Stimulated activated CD4-positive, alpha-beta T cell treated with anti-CD3 and anti-CD28 coated beads, Interleukin-1b, Interleukin-23, amount 100 ng/mL, for 24 hours (primary cell): ENCODE measurements around the gene CDC37L1.
"Not testable (repeated sequence)": the region's sequence is repeated elsewhere in the genome, so short reads cannot be mapped to it uniquely, and the experiment has no call there.

Experiments
- DNase-seq, 4 experiments: peaks; one replicate each; pipeline ENCODE4 v3.0.0-alpha.2; 2020; ENCODE audit warnings: low read depth in 4 of 4, low spot score in 1 of 4

CDC37L1 gene

GRCh38 chr9:4750023-4750673 is 70.8 kb downstream of the CDC37L1 start:
- no peak for DNase-seq

DNA sequence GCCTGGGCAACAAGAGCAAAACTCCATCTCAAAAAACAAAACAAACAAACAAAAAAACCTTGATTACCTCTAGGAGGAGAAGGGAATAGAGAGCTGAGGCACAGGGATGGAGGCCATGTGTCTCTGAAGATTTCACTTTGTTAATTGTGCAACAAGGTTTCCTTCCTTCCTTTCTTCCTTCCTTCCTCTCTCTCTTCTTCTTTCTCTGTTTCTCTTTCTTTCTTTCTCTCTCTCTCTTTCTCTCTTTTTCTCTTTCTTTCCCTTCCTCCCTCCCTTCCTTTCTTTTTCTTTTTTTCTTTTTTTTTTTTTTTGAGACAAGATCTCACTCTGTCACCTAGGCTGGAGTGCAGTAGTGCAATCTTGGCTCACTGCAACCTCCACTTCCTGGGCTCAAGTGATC is 75.2 kb downstream of the CDC37L1 start:
- not testable (repeated sequence) for DNase-seq

DNA sequence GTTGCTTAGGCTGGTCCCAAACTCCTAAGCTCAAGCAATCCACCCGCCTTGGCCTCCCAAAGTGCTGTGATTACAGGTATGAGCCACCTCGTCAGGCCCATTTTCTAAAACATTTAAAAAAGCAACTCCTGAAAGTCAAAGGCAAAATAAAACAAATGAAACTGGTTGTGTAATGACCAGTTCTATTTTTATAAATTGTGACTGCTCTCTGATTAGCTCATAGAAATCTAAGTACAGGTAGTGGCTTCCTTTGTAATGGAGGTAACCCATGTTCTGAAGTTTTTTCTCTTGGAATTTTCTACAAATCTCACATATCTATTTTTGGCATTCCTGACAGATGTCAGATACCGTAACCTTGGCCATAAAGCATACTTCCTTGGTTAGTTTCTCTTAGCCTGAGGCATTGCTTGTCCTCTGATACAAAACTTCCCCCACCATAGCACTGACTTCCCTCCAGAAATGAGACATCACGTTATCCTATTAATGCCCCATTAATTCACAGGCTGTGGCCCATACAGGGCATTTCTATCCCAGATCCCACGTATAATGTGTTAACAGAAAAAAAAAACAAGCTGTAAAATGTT is 75.7 kb downstream of the CDC37L1 start:
- no peak for DNase-seq

DNA sequence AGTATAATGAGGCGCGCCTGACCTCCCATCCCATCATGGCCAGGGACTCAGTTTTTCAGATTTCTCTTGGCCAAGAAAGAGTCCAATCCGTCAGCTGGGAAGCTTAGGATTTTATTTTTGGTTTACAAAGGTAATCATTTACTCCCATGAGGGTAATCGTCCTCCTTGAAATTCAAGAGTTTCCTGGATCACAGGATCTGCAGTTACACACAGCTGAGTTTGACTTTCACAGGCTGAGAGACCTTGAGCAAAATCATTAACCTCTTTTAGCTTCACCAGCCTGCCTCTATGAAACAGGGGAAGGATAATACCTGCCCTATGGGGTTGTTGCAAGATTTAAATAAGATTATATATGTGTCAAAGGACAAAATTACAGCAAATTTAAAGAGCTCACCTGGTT is 77.1 kb downstream of the CDC37L1 start:
- DNase-seq = no peak
